A375 (cell line): ENCODE results near the gene NDUFS6. TPM values are rescaled to one million over a fixed set of nuclear protein-coding genes. Genes with fewer than 3 reads are reported as not detected.

Experiments used
- total RNA-seq: library from RNA; depleted of rRNA; stranded (reverse); fragments of >200 nt; shearing (Covaris generic); gene quantifications from 2 replicates; pipeline ENCODE4 v1.2.3, GENCODE V29; 2014; rRNA removed

The NDUFS6 gene
- total RNA-seq: 108 and 148 TPM in 2 replicates

DNA sequence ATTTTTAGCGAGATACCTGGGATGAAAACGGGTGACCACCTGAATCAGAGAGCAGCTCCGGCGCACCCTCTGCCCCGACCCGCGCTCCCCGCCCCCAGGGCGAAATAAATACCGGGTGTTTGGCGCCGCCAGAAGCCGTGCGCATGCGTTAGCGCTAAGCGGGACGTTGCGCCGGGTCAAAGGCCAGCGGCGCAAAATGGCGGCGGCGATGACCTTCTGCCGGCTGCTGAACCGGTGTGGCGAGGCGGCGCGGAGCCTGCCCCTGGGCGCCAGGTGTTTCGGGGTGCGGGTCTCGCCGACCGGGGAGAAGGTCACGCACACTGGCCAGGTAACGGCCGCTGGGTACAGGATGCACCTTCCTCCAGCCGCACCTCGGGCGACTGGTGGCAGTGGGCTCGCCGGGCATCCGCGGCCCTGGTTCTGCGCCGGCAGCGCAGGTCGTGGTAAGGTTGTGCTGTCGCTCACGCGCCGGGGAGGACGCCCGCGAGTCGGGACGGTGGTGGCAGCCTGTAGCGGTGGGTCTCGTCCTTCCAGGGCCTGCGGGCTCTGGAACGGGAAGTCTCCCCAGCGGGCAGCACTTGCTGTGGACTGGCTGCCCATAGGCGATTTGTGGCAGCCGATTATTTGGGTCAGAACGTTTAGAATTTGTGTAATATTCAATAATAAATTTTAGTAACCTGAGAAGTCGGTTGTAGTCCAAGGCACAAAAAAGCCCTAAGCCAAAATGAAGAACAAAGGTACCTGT lies at the start of gene NDUFS6:
NDUFS6 (plus strand) TSS at position 186 of the 745 bp plus-strand sequence; CDS start at position 197, 11 bp downstream.

DNA sequence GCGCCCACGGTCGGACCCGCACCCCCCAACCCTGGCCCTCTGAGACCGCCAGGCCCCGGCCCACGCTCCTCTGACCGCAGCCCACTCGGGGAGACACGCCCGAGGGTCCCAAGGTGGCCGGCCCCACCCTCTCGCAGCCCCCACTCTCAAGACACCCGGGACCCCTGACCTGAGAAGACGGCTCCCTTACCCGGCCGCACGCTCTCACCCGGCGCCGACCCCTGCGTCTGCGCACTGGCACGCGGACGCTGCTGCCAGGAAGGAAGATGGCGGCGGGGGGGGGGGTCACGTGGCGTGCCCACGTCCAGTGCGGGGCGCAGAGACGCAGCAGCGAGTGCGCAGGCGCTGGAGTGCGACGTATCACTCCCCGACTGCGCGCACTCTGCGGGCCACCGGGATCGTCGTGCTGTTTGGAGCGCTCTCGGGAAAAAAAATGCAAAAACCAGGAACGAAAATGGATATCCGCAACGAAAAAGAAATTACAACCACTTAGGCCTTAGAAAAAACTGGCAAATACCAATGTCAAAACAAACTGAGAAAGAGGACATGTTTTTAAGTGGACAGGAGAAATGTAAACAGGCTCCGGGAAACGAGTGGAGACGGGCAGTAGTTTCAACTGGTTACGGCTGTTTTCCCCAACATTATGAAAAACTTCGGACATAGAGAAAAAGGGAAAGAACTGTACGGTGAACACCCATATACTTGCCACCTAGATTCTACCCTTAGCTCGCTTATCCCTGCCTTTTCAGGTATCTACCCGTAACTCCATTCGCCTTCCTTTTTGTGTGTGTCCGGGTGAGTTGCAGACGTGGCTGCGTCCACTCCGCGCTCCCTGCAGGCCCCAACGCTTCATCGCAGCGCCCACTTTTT lies 1.4 kb upstream of the NDUFS6 start, which contains the start of gene MRPL36:
MRPL36 (minus strand) TSS at position 236 of the 870 bp plus-strand sequence. CDS start 902 bp downstream, outside the sequence.

Other genes with a start within 250 kb of the NDUFS6 start
- 80.0 and 80.7 TPM in 2 replicates for gene MRPL36, start 1.6 kb upstream of the NDUFS6 start, total RNA-seq
- gene IRX4, start 81.5 kb downstream of the NDUFS6 start, total RNA-seq: 0.15 and 0.53 TPM in 2 replicates